ENCODE results near the gene ARL6IP4. TPM values are rescaled to one million over a fixed set of nuclear protein-coding genes. Genes with fewer than 3 reads are reported as not detected.

The ARL6IP4 gene
- total and polyA plus RNA-seq, 7 experiments from 2014 or later: 137 to 295 (median 186) TPM

DNA sequence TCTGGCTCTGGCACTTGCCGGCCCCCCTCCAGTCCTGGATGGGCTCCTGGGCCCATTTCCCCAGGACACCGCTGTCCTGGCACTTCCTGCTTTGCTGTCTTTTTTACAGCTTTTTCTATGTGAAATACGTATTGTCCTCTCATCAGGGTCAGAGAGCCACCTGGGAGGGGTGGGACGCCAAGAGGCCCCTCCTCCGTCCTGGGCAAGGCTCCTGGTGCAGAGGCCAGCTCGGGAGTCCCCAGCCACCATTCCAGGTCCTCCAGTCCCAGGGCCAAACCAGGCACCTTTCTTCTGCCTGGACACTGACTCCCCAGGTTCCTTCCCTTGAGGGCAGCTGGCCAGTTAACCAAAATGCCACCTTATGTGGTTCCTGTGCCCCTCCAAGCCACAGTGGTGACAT lies 22.8 kb downstream of the ARL6IP4 start:
- Mint-ChIP-seq H3K27me3 (no peaks in the 10 kb centered on the region), H3K4me3 (no peak overlapping the region), H3K27ac (peak overlapping the region in 3 of 9 donors; percentile 56 to 74 (median 73)), H3K4me1 (no peaks in the 10 kb centered on the region), H3K36me3 (peaks cover 0 to 19% (median 4%) of the 10 kb centered on the region in 5 donors), H3K9me3 (peaks cover 0 to 3% (median 0%) of the 10 kb centered on the region in 11 donors)
- ATAC-seq: no peak
- ChIA-PET POLR2A (interaction anchor here (1.0 kb wide), 1 partner anchor 23 kb away, joined by 3 read pairs; the partner anchor contains the start of gene ARL6IP4), CTCF (no interaction called here)
- H3K4me1 ChIP-seq (ENCODE audit: control insufficient read depth in 2 of 2, insufficient read depth in 2 of 2, low read length in 2 of 2): no peaks in the 10 kb centered on the region
- no peak for DNase-seq
- intact Hi-C loops (cut with micrococcal nuclease): no loop called here
- H3K36me3 ChIP-seq (ENCODE audit: control insufficient read depth in 2 of 3, insufficient read depth in 3 of 3, low read length in 3 of 3): peaks cover 0 to 71% (median 0%) of the 10 kb centered on the region in 3 experiments
- H3K27me3 ChIP-seq (ENCODE audit: control insufficient read depth in 2 of 2, insufficient read depth in 2 of 2, low read length in 2 of 2): no peaks in the 10 kb centered on the region
- H3K4me3 ChIP-seq (ENCODE audit: low read length): no peak overlapping the region
- no peak overlapping the region for H3K27ac ChIP-seq (ENCODE audit: low read depth, low read length)
- H3K9me3 ChIP-seq (ENCODE audit: control insufficient read depth in 2 of 3, low read length in 3 of 3): no peaks in the 10 kb centered on the region

DNA sequence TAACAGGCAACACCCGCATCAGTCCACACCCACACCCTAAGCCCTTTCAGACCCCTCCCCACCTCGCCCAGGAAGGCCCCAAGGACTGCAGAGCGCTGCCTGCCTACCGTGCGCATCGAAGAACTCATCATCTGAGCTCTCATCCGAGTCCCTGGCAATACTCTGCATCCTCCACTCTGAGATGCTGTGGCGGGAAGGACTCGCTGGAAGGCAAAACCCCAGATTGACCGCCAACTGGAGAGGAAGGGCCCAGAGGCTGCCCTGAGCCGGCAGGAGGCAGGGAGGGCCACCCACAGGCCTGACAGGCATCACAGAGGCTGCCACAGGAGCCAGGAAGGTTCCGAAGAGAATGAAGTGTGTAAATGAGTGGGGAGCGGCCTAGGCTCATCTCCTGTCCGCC lies 23.8 kb downstream of the ARL6IP4 start:
- Mint-ChIP-seq H3K27me3 (no peaks in the 10 kb centered on the region), H3K27ac (no peak overlapping the region), H3K9me3 (peaks cover 0 to 3% (median 0%) of the 10 kb centered on the region in 11 donors), H3K4me3 (no peak overlapping the region), H3K36me3 (peaks cover 0 to 22% (median 4%) of the 10 kb centered on the region in 5 donors), H3K4me1 (no peaks in the 10 kb centered on the region)
- no peak for ATAC-seq
- ChIA-PET CTCF (no interaction called here), POLR2A (no interaction called here)
- no peaks in the 10 kb centered on the region for H3K27me3 ChIP-seq (ENCODE audit: control insufficient read depth in 2 of 2, insufficient read depth in 2 of 2, low read length in 2 of 2)
- peaks cover 0 to 74% (median 0%) of the 10 kb centered on the region in 3 experiments for H3K36me3 ChIP-seq (ENCODE audit: control insufficient read depth in 2 of 3, insufficient read depth in 3 of 3, low read length in 3 of 3)
- H3K4me1 ChIP-seq (ENCODE audit: control insufficient read depth in 2 of 2, insufficient read depth in 2 of 2, low read length in 2 of 2): no peaks in the 10 kb centered on the region
- intact Hi-C loops (cut with micrococcal nuclease): no loop called here
- DNase-seq: no peak
- H3K27ac ChIP-seq (ENCODE audit: low read depth, low read length): no peak overlapping the region
- H3K4me3 ChIP-seq (ENCODE audit: low read length): no peak overlapping the region
- no peaks in the 10 kb centered on the region for H3K9me3 ChIP-seq (ENCODE audit: control insufficient read depth in 2 of 3, low read length in 3 of 3)

DNA sequence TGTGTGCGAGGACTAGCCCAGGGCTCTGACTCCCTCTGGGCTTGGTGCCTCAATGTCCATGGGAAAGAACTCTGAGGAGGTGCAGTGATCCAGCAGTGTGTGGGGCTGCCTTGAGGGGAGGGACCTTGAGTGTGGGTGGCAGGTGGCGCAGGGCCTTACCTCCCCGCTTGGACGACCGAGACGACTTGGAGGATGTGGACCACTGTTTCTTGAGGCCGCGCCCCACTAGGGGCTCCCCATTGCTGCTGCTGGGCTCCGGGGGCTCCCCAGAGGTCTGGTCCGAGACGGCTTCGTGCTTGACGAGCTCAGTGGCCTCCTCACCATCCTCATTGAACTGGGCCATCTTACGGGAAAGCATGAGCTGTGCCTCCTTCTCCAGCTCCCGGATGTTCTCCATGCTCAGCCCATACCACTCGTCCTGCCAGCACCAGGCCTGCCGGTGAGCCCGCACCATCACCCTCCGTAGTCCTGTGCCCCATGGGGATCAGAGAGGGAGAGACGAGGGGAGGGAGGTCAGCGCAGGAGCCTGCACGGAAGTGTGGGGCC lies 24.7 kb downstream of the ARL6IP4 start:
- Mint-ChIP-seq H3K27me3 (no peaks in the 10 kb centered on the region), H3K27ac (no peak overlapping the region)

DNA sequence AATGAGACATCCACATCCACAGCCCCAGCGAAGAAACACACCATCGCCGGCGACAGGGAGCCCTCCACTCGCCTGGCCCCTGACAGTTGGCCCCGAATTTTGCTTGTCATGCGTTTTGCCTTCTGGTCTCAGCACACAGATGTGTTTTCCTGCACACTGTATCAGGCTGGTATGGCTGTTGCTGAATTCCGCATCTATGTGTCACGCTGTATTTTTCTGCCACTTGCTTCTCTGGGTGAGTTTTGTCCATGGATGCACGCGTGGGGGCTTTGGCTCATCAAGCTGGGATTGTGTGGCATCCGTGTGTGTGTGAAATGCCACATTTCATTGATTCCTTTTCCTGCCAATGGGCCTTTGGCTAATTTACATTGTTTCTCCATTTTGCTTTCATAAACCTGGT lies 26.5 kb downstream of the ARL6IP4 start:
- Histone ChIP-seq H3K27ac (ENCODE audit: low read depth, low read length) (no peak overlapping the region), H3K4me3 (ENCODE audit: low read length) (no peak overlapping the region), H3K4me1 (ENCODE audit: control insufficient read depth in 2 of 2, insufficient read depth in 2 of 2, low read length in 2 of 2) (no peaks in the 10 kb centered on the region), H3K9me3 (ENCODE audit: control insufficient read depth in 2 of 3, low read length in 3 of 3) (no peaks in the 10 kb centered on the region), H3K36me3 (ENCODE audit: control insufficient read depth in 2 of 3, insufficient read depth in 3 of 3, low read length in 3 of 3) (peaks cover 0 to 74% (median 0%) of the 10 kb centered on the region in 3 experiments), H3K27me3 (ENCODE audit: control insufficient read depth in 2 of 2, insufficient read depth in 2 of 2, low read length in 2 of 2) (no peaks in the 10 kb centered on the region)
- Mint-ChIP-seq H3K27me3 (no peaks in the 10 kb centered on the region), H3K36me3 (peaks cover 0 to 24% (median 4%) of the 10 kb centered on the region in 5 donors), H3K4me1 (no peaks in the 10 kb centered on the region), H3K9me3 (peaks cover 0 to 3% (median 0%) of the 10 kb centered on the region in 11 donors), H3K4me3 (no peak overlapping the region), H3K27ac (peak overlapping the region in 2 of 9 donors; percentile 17 to 57)
- POLR2A ChIA-PET: no interaction called here
- no peak for DNase-seq
- intact Hi-C loops (cut with micrococcal nuclease): no loop called here
- CTCF ChIA-PET: interaction anchor here (1.4 to 1.5 kb wide), 2 partner anchors 12 to 231 kb away, joined by 3 read pairs; no protein-coding TSS in a partner anchor
- ATAC-seq: no peak

More for the DNA sequence above, 24.7 kb downstream of the ARL6IP4 start:
- Histone ChIP-seq H3K4me1 (ENCODE audit: control insufficient read depth in 2 of 2, insufficient read depth in 2 of 2, low read length in 2 of 2) (no peaks in the 10 kb centered on the region), H3K27ac (ENCODE audit: low read depth, low read length) (no peak overlapping the region), H3K4me3 (ENCODE audit: low read length) (no peak overlapping the region), H3K27me3 (ENCODE audit: control insufficient read depth in 2 of 2, insufficient read depth in 2 of 2, low read length in 2 of 2) (no peaks in the 10 kb centered on the region), H3K36me3 (ENCODE audit: control insufficient read depth in 2 of 3, insufficient read depth in 3 of 3, low read length in 3 of 3) (peaks cover 0 to 74% (median 0%) of the 10 kb centered on the region in 3 experiments), H3K9me3 (ENCODE audit: control insufficient read depth in 2 of 3, low read length in 3 of 3) (no peaks in the 10 kb centered on the region)
- no peak overlapping the region for H3K4me3 Mint-ChIP-seq
- intact Hi-C loops (cut with micrococcal nuclease): no loop called here
- POLR2A ChIA-PET: no interaction called here
- DNase-seq (no peak), ATAC-seq (no peak)
- CTCF ChIA-PET: interaction anchor here (1.5 kb wide), 1 partner anchor 13 kb away, joined by 3 read pairs; no protein-coding TSS in a partner anchor
- H3K36me3 Mint-ChIP-seq: peaks cover 0 to 26% (median 4%) of the 10 kb centered on the region in 5 donors
- H3K4me1 Mint-ChIP-seq: no peaks in the 10 kb centered on the region
- H3K9me3 Mint-ChIP-seq: peaks cover 0 to 3% (median 0%) of the 10 kb centered on the region in 11 donors

DNA sequence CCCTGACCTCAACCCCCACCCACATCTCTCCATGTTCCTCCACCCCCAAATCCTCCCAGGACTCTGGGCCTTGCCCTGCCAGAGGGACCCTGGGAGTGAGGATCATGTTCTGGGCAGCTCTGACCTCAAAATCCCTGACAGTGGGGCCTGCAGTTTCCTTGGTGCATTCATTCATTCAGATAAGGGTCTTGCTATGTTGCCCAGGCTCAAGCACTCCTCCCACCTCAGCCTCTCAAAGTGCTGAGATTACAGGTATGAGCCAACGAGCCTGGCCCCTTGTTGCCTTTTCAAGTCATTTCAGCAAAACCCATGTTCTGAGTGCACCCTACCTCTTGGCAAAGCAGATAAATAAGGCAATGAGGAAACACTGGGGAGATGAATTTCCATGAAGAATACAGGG lies 29.6 kb downstream of the ARL6IP4 start:
- intact Hi-C loops (cut with micrococcal nuclease): no loop called here
- ChIA-PET CTCF (no interaction called here), POLR2A (no interaction called here)
- DNase-seq (no peak), ATAC-seq (no peak)
- Histone ChIP-seq H3K36me3 (ENCODE audit: control insufficient read depth in 2 of 3, insufficient read depth in 3 of 3, low read length in 3 of 3) (peaks cover 0 to 82% (median 0%) of the 10 kb centered on the region in 3 experiments), H3K4me1 (ENCODE audit: control insufficient read depth in 2 of 2, insufficient read depth in 2 of 2, low read length in 2 of 2) (no peaks in the 10 kb centered on the region), H3K27ac (ENCODE audit: low read depth, low read length) (no peak overlapping the region), H3K27me3 (ENCODE audit: control insufficient read depth in 2 of 2, insufficient read depth in 2 of 2, low read length in 2 of 2) (no peaks in the 10 kb centered on the region), H3K9me3 (ENCODE audit: control insufficient read depth in 2 of 3, low read length in 3 of 3) (no peaks in the 10 kb centered on the region), H3K4me3 (ENCODE audit: low read length) (no peak overlapping the region)
- no peaks in the 10 kb centered on the region for H3K9me3 Mint-ChIP-seq
- H3K27me3 Mint-ChIP-seq: no peaks in the 10 kb centered on the region
- peaks cover 0 to 4% (median 2%) of the 10 kb centered on the region in 7 donors for H3K4me1 Mint-ChIP-seq
- peak overlapping the region in 2 of 9 donors; percentile 25 to 65 for H3K27ac Mint-ChIP-seq
- peaks cover 0 to 30% (median 4%) of the 10 kb centered on the region in 5 donors for H3K36me3 Mint-ChIP-seq
- H3K4me3 Mint-ChIP-seq: no peak overlapping the region

DNA sequence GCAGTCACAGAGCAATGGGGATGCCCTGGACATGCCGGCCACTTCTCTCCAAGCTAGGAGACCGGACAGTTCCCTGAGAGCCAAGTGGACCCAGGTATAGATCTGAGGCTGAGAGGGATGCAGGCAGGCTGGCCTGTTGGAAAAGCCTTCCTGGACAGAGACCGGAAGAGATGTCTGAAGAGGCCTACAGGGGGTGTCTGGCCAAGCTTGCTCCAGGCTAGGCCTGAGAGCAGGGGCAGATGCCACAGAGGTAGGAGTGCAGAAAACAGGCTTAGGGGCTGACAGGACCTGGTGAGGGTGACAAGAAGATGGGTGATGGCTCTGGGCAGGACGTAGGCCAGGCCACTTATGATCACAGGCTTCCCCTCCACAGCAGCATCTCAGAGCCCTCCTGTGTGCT lies 30.2 kb downstream of the ARL6IP4 start:
- H3K36me3 Mint-ChIP-seq: peaks cover 0 to 34% (median 4%) of the 10 kb centered on the region in 5 donors

DNA sequence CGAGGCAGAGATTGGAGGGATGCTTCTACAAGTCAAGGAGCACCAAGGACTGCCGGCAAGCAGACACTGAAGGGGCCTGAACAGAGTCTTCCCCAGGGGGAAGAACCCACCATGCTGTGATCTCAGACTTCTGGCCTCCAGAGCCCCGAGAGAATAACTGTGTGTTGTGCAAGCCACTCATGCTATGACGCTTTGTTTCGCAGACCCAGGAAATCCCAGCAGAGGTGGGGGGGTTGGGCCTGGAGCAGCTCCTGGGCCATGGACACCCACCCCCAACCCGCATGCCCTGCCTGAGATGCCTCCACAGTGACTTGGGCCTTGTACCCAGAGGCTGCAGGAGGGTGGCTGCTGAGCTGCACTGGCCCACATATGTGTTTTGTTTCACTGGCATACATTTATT lies 31.2 kb downstream of the ARL6IP4 start:
- intact Hi-C loops (cut with micrococcal nuclease): no loop called here
- Mint-ChIP-seq H3K4me3 (no peak overlapping the region), H3K9me3 (no peaks in the 10 kb centered on the region), H3K4me1 (peaks cover 0 to 13% (median 7%) of the 10 kb centered on the region in 7 donors), H3K27ac (peak overlapping the region in 3 of 9 donors; percentile 46 to 78 (median 65)), H3K27me3 (no peaks in the 10 kb centered on the region), H3K36me3 (peaks cover 0 to 40% (median 4%) of the 10 kb centered on the region in 5 donors)
- Histone ChIP-seq H3K27ac (ENCODE audit: low read depth, low read length) (no peak overlapping the region), H3K27me3 (ENCODE audit: control insufficient read depth in 2 of 2, insufficient read depth in 2 of 2, low read length in 2 of 2) (no peaks in the 10 kb centered on the region), H3K4me3 (ENCODE audit: low read length) (no peak overlapping the region), H3K9me3 (ENCODE audit: control insufficient read depth in 2 of 3, low read length in 3 of 3) (no peaks in the 10 kb centered on the region), H3K36me3 (ENCODE audit: control insufficient read depth in 2 of 3, insufficient read depth in 3 of 3, low read length in 3 of 3) (peaks cover 0 to 76% (median 0%) of the 10 kb centered on the region in 3 experiments), H3K4me1 (ENCODE audit: control insufficient read depth in 2 of 2, insufficient read depth in 2 of 2, low read length in 2 of 2) (no peaks in the 10 kb centered on the region)
- ChIA-PET CTCF (no interaction called here), POLR2A (interaction anchor here (0.6 kb wide), 1 partner anchor 196 kb away, joined by 4 read pairs; no protein-coding TSS in a partner anchor)
- ATAC-seq (no peak), DNase-seq (no peak)

More for the DNA sequence above, 30.2 kb downstream of the ARL6IP4 start:
- H3K4me1 Mint-ChIP-seq: peaks cover 0 to 10% (median 5%) of the 10 kb centered on the region in 7 donors
- intact Hi-C loops (cut with micrococcal nuclease): no loop called here
- H3K27ac Mint-ChIP-seq: peak overlapping the region in 2 of 9 donors; percentile 56 to 65
- no peaks in the 10 kb centered on the region for H3K27me3 Mint-ChIP-seq
- DNase-seq: no peak
- Histone ChIP-seq H3K36me3 (ENCODE audit: control insufficient read depth in 2 of 3, insufficient read depth in 3 of 3, low read length in 3 of 3) (peaks cover 0 to 76% (median 0%) of the 10 kb centered on the region in 3 experiments), H3K27ac (ENCODE audit: low read depth, low read length) (no peak overlapping the region), H3K4me1 (ENCODE audit: control insufficient read depth in 2 of 2, insufficient read depth in 2 of 2, low read length in 2 of 2) (no peaks in the 10 kb centered on the region), H3K27me3 (ENCODE audit: control insufficient read depth in 2 of 2, insufficient read depth in 2 of 2, low read length in 2 of 2) (no peaks in the 10 kb centered on the region), H3K4me3 (ENCODE audit: low read length) (no peak overlapping the region), H3K9me3 (ENCODE audit: control insufficient read depth in 2 of 3, low read length in 3 of 3) (no peaks in the 10 kb centered on the region)
- H3K9me3 Mint-ChIP-seq: no peaks in the 10 kb centered on the region
- ChIA-PET POLR2A (no interaction called here), CTCF (no interaction called here)
- no peak overlapping the region for H3K4me3 Mint-ChIP-seq
- ATAC-seq: no peak

Data from naive thymus-derived CD4-positive, alpha-beta T cell (primary cell).